ENCODE measurements around the gene ATIC. TPM values are rescaled to one million over a fixed set of nuclear protein-coding genes. Genes with fewer than 3 reads are reported as not detected.

Gene ATIC
- total and polyA plus RNA-seq, 2 of the 8 experiments (the other 6 are each of a cell fraction or from before 2014, with no cell fraction given): 139 to 319 TPM

DNA sequence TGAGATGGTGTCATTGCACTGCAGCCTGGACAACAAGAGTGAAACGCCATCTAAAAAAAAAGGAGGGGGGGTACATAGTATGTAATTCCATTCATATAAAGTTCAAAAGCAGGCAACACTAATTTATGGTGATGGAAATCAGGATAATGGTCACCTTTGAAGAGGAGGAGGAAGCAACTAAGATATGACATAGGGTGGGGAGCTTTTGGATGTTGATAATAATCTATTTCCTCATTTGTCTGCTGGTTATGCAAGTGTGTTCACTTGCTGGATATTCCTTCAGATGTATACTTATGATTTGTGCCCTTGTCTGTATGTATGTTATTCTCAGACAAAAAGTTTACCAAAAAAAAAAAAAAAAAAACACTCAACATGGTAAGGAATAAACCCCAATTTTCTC is 28.6 kb upstream of the ATIC start:
- CTCF ChIA-PET (ENCODE audit: partially characterized antibody): interaction anchor here (1.1 kb wide), 1 partner anchor 10 kb away, joined by 3 read pairs; no protein-coding TSS in a partner anchor

More for the DNA sequence above, 28.6 kb upstream of the ATIC start:
- Histone ChIP-seq H3K4me1 (replicated peaks in 1 of 4; ENCODE audit: control insufficient read depth in 3 of 4, insufficient read depth in 4 of 4, low read length in 3 of 4) (no peaks in the 10 kb centered on the region), H3K27ac (ENCODE audit: low read depth, low read length) (no peak overlapping the region), H3K56ac (replicated peaks; ENCODE audit: insufficient read length, low read depth, low read length) (no peak overlapping the region), H3K23ac (ENCODE audit: insufficient read length) (no peak overlapping the region), H3K4me3 (ENCODE audit: extremely low read depth in 1 of 4, insufficient read depth in 2 of 4, low read depth in 3 of 4, low read length in 4 of 4) (no peak overlapping the region), H3K27me3 (replicated peaks in 1 of 4; ENCODE audit: control insufficient read depth in 3 of 4, extremely low read depth in 1 of 4, insufficient read depth in 3 of 4, low read length in 3 of 4) (no peaks in the 10 kb centered on the region), H3K23me2 (ENCODE audit: low read depth, low read length) (no peaks in the 10 kb centered on the region), H2AK5ac (ENCODE audit: low read depth, low read length) (no peak overlapping the region), H4K5ac (ENCODE audit: insufficient read length, low read depth, low read length) (no peak overlapping the region), H3K79me2 (ENCODE audit: control insufficient read depth in 1 of 2, insufficient read depth in 2 of 2, low read length in 2 of 2) (no peaks in the 10 kb centered on the region), H2BK120ac (replicated peaks; ENCODE audit: low read depth, low read length) (no peak overlapping the region), H2BK12ac (ENCODE audit: low read depth, low read length) (no peak overlapping the region), H4K20me1 (replicated peaks in 1 of 2; ENCODE audit: control insufficient read depth in 1 of 2, insufficient read depth in 2 of 2, low read length in 2 of 2) (no peaks in the 10 kb centered on the region), H4K8ac (ENCODE audit: extremely low read depth, insufficient read depth, low read length) (no peak overlapping the region), H2AFZ (ENCODE audit: low read length) (no peak overlapping the region), H3K36me3 (ENCODE audit: control insufficient read depth in 2 of 4, insufficient read depth in 4 of 4, low read length in 3 of 4) (no peaks in the 10 kb centered on the region), H3K79me1 (ENCODE audit: low read depth, low read length) (no peaks in the 10 kb centered on the region), H3K14ac (ENCODE audit: insufficient read length) (no peak overlapping the region), H3K4ac (replicated peaks; ENCODE audit: insufficient read length, low read depth, low read length) (no peak overlapping the region), H3K18ac (ENCODE audit: extremely low read depth, low read length) (no peak overlapping the region), H4K91ac (replicated peaks; ENCODE audit: insufficient read length, low read length) (no peak overlapping the region), H3K9me3 (ENCODE audit: insufficient read depth in 2 of 2, low read depth in 1 of 2, low read length in 1 of 2) (no peaks in the 10 kb centered on the region), H2BK20ac (ENCODE audit: low read length) (no peak overlapping the region), H2BK15ac (ENCODE audit: low read length) (no peak overlapping the region), H2BK5ac (ENCODE audit: low read depth, low read length) (no peak overlapping the region), H3K9ac (replicated peaks in 1 of 4; ENCODE audit: extremely low read depth in 1 of 4, low read depth in 3 of 4, low read length in 3 of 4) (no peak overlapping the region), H3K4me2 (ENCODE audit: insufficient read depth in 1 of 2, low read depth in 2 of 2, low read length in 2 of 2) (no peak overlapping the region)
- WGBS, 2 experiments (ENCODE audit: extremely low coverage in 1 of 2, insufficient coverage in 1 of 2, insufficient read length in 1 of 2, insufficient replicate concordance in 2 of 2, low coverage in 1 of 2, low lambda C conversion rate in 2 of 2, missing lambda C conversion rate in 1 of 2): 100% methylated on average over 1 of the region's 1 CpG; no CpG with 5 or more reads in 1 of the 2 experiments
- DNase-seq (ENCODE audit: low read depth in 1 of 2, low spot score in 2 of 2): no peak
- FAIRE-seq: no peak
- POLR2A ChIA-PET (ENCODE audit: partially characterized antibody): no interaction called here
- TF ChIP-seq POLR2A (IDR thresholded peaks at IDR 0.05; ENCODE audit: control extremely low read depth in 1 of 2, low read depth in 2 of 2, low read length in 2 of 2): no peak
- TF ChIP-seq NANOG (IDR thresholded peaks at IDR 0.05; ENCODE audit: insufficient read depth, low read depth, low read length, poor library complexity, severe bottlenecking): no peak
- TF ChIP-seq POLR2AphosphoS5 (IDR thresholded peaks at IDR 0.05; ENCODE audit: low read depth, low read length): no peak
- no peak for TF ChIP-seq RFX5 (IDR thresholded peaks at IDR 0.05; ENCODE audit: borderline replicate concordance, low read depth, low read length)
- no peak for TF ChIP-seq TAF7 (optimal IDR thresholded peaks at IDR 0.05; ENCODE audit: borderline replicate concordance, low read depth, low read length)
- TF ChIP-seq RBBP5 (IDR thresholded peaks at IDR 0.05; ENCODE audit: borderline replicate concordance, low read depth, low read length): no peak
- TF ChIP-seq CHD2 (IDR thresholded peaks at IDR 0.05; ENCODE audit: low read length): no peak
- no peak for TF ChIP-seq CTBP2 (IDR thresholded peaks at IDR 0.05; ENCODE audit: borderline replicate concordance, insufficient read depth, insufficient read length, low read length)
- TF ChIP-seq, protein P1, sequence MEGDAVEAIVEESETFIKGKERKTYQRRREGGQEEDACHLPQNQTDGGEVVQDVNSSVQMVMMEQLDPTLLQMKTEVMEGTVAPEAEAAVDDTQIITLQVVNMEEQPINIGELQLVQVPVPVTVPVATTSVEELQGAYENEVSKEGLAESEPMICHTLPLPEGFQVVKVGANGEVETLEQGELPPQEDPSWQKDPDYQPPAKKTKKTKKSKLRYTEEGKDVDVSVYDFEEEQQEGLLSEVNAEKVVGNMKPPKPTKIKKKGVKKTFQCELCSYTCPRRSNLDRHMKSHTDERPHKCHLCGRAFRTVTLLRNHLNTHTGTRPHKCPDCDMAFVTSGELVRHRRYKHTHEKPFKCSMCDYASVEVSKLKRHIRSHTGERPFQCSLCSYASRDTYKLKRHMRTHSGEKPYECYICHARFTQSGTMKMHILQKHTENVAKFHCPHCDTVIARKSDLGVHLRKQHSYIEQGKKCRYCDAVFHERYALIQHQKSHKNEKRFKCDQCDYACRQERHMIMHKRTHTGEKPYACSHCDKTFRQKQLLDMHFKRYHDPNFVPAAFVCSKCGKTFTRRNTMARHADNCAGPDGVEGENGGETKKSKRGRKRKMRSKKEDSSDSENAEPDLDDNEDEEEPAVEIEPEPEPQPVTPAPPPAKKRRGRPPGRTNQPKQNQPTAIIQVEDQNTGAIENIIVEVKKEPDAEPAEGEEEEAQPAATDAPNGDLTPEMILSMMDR (IDR thresholded peaks at IDR 0.05; ENCODE audit: control extremely low read depth in 1 of 3, insufficient read depth in 1 of 3, low read depth in 1 of 3, low read length in 3 of 3): no peak
- TF ChIP-seq BRCA1 (IDR thresholded peaks at IDR 0.05; ENCODE audit: low read depth, low read length): no peak
